Sigmoid colon (tissue), 3 donors: Measurements from ENCODE around the gene METAP1D.

Source experiments
- CTCF ChIP-seq, 4 experiments: fragments of 450-650 bp in 3 of 4; fragments of 200-600 bp in 1 of 4; IDR thresholded peaks; one replicate each; pipeline ENCODE4 v1.5.1; 2016 to 2019; ENCODE audit warnings: antibody characterized with exemption in 4 of 4, mild to moderate bottlenecking in 3 of 4, moderate library complexity in 2 of 4
- POLR2A ChIP-seq, 2 donors: fragments of 450-650 bp; IDR thresholded peaks; one replicate each; pipeline ENCODE4 v1.6.1; 2016; ENCODE audit warnings: antibody characterized with exemption in 2 of 2, mild to moderate bottlenecking in 2 of 2, moderate library complexity in 2 of 2

DNA sequence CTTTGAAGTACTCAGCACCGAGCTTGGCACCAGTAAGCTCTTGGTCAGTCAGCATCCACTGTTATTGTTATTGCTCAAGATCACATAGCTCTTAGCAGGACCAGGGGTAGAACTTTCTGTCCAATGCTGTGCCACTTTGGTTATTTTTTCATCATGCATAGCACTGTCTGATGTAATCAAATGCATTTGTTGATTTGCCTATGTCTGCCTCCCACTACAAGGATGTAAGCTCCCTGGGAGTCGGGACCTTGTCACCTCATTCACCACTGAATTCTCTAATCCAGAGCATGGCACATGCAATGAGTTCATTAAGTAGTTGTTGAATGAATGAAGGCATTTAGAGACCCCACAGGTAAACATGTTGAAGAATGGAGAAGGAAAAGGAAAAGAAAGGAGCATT, 56.5 kb downstream of the METAP1D start:
- TF ChIP-seq CTCF (IDR thresholded peaks at IDR 0.05) (no peak), POLR2A (IDR thresholded peaks at IDR 0.05) (no peak)
